Measurements from ENCODE around the gene GPR160.

DNA sequence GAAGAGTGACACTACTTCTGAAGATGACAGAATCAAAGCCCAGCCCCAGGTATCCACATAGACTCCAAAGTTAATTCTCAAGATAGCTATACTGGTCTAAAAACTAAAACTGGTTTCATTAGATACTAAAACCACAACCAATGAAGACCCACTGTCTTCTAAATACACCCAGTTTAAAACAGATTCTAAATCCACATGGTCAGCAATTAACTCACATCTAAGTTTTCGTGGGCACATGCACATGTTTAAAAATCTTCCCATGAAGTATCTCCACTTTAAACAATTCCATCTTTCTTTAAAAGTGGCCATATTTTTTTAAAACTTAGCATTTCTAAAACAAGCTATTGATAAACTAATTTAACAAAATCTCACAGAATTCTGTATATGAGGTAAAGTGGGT is 63.1 kb downstream of the GPR160 start:
- TF ChIP-seq, protein P1, sequence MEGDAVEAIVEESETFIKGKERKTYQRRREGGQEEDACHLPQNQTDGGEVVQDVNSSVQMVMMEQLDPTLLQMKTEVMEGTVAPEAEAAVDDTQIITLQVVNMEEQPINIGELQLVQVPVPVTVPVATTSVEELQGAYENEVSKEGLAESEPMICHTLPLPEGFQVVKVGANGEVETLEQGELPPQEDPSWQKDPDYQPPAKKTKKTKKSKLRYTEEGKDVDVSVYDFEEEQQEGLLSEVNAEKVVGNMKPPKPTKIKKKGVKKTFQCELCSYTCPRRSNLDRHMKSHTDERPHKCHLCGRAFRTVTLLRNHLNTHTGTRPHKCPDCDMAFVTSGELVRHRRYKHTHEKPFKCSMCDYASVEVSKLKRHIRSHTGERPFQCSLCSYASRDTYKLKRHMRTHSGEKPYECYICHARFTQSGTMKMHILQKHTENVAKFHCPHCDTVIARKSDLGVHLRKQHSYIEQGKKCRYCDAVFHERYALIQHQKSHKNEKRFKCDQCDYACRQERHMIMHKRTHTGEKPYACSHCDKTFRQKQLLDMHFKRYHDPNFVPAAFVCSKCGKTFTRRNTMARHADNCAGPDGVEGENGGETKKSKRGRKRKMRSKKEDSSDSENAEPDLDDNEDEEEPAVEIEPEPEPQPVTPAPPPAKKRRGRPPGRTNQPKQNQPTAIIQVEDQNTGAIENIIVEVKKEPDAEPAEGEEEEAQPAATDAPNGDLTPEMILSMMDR (IDR thresholded peaks at IDR 0.05): no peak
- no peak for TF ChIP-seq POLR2A (IDR thresholded peaks at IDR 0.05)

Measured in lower leg skin (tissue), 3 donors.